Stimulated activated CD8-positive, alpha-beta memory T cell treated with anti-CD3 and anti-CD28 coated beads, Interleukin-7, amount 100 ng/mL, for 24 hours (primary cell): Measurements from ENCODE around the gene CAPN14.

Source experiments
- DNase-seq: peaks from one replicate; pipeline ENCODE4 v3.0.0-alpha.2; 2020; ENCODE audit warnings: low read depth

CAPN14 gene

DNA sequence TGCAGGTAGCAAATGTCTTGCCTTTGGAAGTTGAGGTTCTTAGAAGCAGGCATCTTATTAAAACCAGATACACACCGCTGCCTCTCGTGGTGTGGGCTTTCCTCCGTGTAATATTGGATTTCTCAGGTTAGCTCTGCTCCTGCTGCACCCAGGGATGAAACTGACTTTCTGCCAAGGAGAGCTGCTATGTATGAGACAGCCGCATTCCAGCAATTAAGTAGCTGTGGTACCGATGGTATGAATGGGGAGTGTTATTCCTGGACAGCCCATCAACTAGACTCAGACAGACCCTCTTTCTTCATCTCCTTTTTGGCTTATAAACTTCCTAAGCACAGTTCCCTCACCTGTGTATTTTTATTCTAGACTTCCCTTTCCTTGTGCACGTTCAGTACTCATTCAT is 9.8 kb upstream of the CAPN14 start:
- no peak for DNase-seq

DNA sequence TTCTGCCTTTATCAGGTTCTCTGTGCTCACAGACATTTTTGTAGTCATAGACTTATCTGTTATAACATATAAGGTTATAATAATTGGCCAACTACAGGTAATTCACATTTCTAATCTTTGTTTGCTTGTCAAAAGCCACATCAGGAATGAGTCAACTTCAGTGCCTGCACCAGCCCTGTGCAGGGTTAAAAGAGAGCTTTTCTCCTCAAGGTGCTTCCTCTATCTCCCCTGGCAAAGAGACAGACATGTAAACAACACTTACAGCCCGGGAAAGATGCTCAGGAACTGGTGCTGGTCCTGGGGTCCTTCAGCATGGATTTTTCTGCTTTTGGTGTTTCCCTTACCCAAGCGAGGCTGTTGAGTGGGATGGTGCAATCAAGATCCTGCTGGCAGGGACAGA is 9.0 kb upstream of the CAPN14 start:
- no peak for DNase-seq

DNA sequence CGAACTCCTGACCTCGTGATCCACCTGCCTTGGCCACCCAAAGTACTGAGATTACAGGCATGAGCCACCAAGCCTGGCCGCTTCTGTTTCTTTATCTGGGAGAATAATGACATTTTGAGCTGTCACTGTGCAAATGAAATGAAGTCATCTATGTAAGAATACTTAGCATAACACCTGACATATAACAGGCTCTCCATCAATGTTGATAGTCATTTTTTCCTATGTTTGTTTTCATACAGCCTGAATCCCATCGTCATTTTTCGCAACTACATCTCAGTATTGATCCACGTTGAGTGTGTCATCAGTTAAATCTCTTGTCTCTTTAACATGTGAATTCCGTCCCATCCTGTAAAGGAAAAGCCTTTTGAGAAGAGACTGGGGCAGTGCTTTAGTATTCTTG is 6.4 kb upstream of the CAPN14 start:
- DNase-seq, result no peak

DNA sequence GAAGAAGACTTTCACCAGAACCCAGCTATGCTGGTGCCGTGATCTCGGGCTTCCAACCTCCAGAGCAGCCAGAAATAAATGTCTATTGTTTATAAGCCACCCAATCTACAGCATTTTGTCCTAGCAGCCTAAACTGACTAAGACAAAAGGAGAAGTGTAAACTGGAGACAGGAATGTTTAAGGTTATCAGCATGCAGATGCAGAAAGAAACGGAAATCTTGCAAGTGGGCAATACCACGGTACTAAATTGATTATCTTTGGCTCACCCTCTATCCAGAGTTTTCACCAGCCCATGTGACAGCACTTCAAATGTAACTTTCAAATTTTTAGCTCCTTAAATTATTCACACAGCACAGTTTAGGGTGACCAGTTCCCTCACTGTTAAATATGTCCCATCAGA is 5.7 kb upstream of the CAPN14 start:
- DNase-seq, result no peak

DNA sequence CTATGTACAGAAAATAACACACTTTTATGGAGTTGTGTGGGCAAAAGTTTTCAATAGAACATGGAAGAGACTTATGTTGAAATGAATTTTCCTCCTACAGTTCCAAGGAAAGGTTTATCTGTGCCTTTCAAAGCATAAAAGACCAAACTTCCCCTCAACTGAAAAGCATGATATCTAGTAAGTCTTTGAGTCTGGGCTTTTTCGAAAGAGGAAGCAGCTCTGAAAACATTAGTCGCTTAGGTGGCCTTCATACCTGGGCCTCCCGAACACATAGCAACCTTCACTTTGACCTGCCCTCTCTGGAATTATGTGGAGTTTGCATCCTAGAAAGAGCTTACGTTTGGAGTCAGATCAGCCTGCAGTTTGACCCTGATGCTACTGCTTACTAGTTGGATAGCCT is 4.8 kb upstream of the CAPN14 start:
- no peak for DNase-seq

DNA sequence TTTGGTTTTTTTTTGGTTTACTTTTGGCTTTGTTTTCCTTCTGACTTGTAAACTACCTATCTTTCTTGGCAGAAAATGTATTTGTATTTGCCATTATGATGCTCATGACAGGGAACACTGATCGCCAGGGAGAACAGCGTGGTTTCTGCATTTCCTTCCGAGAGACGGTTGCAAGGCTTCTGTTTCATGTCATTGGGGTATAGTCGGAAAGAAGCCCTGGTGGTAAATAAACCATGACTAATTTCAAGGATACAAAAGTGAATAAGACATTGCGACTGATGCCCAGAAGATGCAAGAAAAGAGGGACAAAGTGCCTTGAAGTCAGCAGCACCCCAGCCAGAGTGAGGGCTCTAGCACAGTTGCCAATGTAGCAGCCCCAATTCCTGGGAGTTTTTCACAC is 4.2 kb upstream of the CAPN14 start:
- DNase-seq, result no peak

DNA sequence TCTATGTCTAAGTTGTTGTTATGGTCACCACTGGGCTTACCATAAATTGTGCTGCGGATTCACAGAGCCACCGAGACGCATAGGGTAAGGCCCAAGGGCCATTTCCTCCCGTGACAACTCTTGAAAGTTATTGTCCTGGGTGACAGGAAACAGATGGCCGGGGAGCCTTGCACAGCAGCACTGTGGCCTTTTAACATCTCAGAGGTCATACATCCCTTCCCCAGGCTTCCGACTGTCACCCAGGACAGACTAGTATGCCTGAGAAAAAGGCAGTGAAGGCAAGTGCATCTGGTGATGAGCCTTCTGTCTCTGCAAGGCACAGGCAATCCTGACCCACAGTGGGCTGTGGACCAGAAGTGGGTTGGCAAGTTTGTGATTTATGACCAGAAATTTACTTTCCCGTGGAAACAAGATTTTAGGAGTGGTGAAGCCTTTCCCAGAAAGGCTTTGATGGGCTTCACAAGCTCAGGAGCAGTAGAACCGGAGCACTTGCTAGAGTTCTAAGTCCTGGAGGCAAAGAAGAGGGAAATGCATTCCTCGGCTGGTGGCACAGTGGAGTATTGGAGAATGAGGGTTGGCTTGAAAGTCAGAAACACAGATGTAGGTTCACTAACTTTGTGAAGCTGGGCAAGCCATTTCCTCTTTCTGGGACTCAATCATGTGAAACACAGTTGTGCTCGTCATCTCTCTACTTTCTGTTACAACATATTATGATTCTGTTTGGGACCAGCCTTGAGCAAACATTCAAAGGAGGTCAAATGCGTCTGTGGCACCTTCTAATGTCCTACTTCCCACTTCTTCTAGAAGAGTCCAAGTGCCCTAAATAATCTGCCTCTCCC is 2.0 kb upstream of the CAPN14 start:
- no peak for DNase-seq

DNA sequence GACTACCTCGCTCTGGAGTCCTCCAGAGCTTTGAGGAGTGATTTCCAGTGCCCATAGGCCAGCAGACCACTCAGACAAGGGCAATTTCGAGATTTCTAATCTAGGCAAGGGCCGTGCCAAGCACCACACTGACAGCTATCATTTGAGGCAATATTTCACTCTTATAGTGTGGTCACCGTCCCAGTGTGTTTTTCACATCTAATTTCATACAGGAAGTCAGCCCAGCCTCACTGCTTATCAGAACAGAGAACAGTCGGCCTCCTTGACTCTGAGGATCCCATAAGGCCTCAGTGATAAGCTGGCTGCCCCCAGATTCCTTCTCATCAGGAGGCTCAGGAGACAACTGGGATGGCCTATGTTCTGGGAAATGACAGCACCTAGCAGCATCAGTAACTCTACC is 581 bp downstream of the CAPN14 start:
- DNase-seq, result no peak

DNA sequence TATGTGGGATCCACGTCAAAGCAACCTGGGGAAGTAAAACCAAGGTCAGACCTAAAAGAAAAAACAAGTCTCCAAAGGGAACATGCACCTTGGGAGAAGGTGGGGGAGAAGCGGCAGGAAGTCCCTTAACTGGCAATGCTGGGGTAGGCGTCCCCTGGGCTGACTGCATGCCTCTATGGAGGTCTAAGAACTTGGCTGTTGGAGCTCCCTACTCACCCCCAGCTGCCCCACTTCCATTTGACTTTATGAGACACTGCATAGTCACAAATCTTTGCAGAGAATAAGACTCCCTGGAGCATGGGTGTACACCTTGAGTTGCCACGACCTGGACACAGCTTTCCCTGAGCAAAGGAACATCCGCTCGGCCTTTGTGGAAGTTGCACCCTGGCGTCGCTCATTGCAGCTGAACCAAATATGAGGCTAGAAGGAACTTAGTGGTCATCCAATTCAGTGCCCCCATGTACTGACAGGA is 2.8 kb downstream of the CAPN14 start:
- DNase-seq, result no peak

DNA sequence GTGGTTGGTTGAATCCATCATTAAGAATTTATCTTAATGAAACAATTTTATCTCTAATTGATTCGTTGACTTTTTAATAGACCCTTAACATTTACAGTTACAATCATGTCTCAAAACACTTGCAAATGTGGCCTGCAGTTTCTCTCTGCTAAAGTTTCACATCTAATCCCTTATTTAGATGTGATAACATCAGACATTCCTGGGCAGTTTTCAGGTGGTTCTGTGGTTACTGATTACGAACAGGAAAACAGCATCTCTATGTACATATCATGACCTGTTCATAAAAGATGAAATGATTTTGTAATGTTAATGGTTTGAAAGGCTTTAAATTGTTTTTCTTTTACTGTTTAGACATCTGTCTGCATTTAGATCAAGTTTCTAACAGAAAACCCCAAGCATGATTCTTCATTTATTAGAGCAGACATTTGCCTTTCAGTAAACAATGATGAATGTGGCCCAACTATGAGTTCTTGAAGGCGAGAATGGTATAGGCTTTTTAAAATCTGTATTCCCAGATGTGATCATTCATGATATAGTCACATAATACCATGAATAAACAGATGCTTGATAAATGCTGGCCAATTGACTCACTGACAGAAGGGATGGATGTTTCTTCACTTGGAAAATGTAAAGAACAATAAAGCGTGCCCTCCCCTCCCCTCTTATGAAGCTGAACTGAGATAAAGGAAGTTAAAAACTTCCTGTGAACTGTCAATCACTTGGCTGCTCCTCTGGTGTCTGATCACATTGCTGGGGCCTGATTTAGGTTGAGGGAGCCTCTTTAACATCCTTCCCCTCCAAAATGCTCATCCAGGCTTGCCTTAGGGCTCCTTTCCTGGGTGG is 3.5 kb downstream of the CAPN14 start:
- no peak for DNase-seq

DNA sequence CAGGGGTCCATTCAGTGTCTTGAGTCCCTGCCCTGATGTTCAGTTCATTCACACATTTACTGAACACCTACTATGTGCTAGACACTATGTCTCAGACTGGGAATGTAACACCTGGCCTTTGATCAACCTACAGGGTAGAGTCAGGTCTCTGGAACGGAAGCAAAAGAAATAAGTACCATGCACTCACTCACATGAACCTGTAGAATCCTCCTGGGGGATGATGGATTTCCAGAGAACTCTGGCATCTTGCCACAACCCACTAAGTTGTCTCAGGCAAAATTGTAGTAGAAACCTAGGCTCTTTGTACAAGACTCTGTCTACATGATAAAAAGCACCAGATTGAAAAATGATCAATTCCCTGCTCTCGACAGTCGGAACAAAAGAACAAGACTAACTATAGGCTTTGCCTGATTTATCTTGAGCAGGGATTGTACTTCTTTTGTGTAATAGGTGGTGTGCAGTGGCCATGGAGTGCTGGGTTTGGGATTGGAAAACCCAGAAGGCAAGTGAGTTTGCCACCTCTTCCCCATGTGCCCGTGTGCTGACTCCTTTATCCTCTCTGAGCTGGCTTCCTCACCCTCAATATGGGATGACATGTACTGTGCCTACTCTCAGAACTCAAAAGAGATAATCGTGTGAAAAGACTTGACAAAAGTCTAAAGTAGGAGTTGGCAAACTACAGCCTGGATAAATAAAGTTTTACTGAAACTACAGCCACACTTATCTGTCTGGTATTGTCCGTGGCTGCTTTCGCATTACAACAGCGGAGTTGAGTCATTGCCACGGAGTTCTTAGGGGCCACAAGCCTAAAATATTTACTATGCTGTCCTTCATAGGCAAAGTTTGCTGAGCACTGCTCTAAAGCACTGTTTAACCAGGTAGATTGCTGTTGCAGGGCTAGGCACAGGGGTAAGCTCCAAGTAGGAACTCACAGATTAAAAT is 4.4 kb downstream of the CAPN14 start:
- DNase-seq, result no peak

DNA sequence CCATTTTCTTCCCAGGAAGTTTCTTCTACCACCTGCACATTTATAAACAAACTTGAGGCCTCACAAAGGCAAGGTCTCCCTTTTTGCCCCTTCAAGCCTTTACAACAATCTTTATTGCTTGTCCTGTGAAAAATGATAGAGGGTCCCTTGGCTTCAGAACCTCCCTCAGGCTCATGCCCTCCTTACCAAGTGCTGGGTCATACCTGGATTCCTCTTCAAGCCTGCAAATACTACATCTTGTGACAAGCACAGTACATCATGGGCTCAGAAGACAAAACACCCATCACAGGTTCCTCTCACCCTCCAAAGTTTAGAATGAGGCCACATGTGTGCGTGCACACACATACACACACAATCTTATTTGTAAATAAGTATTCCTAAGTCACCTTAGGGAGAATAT is 9.1 kb downstream of the CAPN14 start:
- no peak for DNase-seq

DNA sequence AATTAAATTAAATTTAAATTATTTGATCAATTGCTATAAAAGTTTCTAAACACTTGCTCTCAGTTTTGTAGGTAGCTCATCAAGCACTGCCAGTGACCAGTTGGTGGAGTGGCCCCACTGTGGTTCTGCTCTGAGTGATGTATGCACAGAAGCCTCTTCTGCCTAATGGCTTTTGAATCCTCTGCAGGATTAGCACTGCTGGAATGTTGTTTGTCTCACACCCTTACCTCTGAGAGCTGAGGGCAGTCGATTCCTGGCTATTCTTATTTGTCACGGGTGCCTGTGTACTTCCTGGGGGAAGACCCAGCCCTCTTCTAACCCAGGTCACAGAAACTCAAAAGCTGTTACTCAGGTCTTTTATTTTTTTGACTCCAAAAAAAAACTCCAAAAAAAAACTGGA is 9.5 kb downstream of the CAPN14 start:
- DNase-seq, result no peak

DNA sequence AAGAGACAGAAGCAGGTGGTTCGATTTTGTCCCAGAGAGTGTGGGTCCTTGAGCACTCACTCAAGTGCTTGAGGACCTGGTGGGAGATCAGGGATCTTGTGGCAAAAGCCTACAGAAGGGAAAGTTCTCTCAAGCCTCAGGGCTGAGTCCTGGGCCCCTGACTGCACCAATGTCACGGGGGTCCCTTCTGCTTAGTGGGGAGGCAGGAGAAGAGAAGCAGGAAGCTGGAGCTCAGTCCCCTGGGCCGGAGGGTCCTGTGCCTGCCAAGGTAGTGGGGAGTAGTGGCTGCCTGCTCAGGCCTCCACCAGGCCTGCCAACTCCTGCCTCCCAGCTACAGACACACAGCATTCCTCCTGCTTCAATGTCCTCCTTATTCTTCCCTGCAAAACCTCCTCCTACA is 11.7 kb downstream of the CAPN14 start:
- DNase-seq, result no peak

DNA sequence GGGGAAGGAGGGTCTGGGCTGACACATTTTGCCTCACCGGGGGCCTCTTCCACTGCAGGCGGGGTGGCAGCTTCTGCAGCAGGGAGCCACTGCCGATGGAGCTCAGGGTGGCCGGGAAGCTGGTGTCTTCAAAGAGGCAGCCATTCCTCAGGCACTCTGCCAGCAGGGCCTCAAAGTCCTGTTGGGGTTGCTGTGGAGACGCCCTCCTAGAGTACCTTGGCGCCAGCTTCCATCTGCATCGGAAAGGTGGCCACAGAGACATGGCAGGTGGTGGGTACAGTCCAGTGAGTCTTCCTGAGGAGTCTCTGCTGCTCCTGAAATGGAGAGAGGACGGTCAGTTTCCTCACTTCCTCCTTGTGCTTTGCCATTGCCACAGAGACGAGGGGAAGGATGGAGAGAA is 12.1 kb downstream of the CAPN14 start:
- DNase-seq, result no peak

DNA sequence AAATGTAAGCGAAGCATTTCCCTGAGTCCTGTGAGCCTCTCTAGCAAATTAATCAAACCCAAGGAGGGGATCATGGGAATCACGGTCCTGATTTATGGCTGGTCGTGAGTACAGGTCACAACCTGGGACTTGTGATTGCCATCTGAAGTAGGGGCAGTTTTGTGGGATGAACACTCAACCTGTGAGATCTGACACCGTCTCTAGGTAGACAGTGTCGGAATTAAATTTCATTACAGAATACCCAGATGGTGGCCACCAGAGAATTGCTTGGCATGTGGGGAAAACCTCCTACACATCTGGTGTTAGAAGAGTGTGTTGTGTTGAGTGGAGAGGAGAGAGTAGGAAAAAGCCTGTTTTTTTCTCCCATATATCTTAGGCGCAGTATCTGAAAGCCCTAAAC is 12.5 kb downstream of the CAPN14 start:
- no peak for DNase-seq

DNA sequence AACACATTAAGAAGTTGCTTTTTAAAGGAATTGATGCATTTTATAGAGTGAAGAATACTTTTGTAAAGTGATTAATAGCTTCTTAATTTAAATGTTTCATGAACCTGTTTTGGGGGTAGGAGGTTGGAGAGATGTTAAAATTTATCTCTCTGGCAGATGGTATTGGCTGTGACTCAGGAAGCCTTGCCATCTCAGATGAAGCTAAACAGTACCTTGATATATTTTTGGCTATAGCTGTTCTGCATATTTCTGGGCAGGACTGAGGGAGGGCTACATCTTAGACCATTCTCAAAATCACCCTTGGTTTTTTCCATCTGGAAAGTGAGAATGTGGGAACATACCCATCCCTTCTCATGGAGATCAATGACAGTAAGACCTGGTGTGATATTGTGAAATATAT is 13.4 kb downstream of the CAPN14 start:
- DNase-seq, result no peak

DNA sequence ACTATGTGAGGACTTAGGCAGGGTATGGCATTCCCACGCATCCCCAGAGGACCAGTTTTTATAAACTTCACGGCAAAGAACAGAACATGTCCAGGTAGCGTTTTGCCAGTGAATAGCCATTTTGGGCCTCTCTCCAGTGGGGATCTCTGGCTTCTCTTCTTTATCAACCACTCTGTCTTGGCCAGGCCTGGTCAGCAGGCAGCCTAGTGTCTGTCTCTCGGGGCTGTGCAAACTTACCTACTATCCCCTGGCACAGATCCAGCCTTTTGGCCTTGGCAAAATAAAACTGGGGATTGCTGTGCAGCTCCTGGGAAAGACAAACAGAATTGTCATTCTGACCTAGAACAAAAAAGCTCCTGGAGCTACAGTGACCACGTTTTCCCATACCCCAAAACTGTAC is 14.5 kb downstream of the CAPN14 start:
- DNase-seq, result no peak

DNA sequence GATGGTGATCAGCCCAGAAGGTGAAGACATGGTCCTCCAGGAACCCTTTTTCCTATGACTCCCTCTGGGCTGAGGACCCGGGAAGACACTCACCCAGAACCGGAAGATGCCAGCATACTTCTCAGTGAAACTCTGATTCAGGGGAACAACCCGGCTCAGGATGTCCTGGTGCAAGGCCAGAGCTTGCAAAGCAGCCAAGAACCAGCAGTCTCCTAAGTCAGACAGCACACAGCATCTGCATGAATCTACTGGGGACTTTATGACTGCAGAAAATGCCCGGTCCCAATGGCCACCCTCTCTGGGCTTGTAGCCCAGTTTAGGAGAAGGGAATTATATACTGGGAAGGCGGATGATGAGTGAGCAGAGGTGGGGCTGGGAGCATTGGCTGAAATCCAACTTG is 15.3 kb downstream of the CAPN14 start:
- no peak for DNase-seq

DNA sequence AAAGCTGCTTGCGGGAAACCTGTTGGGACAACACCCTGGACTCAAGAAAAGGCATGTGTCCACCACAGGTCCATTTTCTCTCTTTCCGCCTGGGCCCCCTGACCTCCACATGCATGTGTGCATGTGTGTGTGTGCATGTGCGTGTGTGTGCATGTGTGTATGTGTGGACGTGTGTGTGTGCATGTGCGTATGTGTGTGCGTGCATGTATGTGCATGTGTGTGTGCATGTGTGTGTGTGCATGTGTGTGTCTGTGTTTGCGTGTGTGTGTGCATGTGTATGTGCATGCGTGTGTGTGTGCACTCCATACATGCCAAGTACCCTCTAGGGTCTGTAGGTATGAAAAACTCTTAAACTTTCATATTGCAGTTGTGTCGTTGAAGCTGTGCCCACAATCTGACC is 16.3 kb downstream of the CAPN14 start:
- no peak for DNase-seq

DNA sequence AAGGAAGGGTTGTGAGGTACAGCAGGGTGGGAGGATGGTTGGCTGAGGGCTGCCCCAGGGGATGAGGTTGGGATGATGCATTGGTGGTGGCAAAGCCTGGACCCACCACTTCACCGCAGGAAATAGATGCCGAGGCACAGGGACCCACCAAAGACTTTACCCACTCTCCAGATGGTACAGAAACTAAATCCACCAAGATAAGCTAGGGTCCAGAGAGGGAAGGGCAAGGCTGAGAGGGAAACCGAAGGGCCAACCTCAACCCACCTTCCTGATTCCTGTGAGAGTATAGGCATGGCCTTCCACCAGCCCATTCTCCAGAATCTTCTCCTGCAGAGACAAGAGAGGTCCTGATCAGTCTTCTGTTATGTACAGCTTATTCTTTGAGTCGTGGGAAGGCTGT is 18.1 kb downstream of the CAPN14 start:
- no peak for DNase-seq

DNA sequence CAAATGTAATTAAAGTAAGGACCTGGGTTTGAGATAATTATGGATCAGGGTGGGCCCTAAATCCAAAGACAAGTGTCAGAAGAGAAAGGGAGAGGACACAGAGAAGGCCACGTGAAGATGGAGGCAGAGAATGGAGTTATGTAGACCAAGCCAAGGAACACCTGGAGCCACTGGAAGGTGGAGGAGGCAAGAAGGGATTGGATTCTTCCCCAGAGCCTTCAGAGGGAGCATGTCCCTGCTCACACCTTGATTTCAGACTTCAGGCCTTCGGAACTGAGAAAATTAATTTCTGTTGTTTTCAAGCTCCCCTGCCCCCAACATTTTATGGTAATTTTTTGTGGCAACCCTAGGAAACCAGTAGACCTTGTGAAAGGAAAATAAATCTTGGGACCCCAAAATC is 19.6 kb downstream of the CAPN14 start:
- DNase-seq, result no peak
